ENCODE measurements around the gene GREB1L.

GRCh38 chr18:21336846-21337245 lies 94.8 kb downstream of the GREB1L start:
- no peak for TF ChIP-seq CTCF (IDR thresholded peaks at IDR 0.05)
- no peak for TF ChIP-seq CHD2 (IDR thresholded peaks at IDR 0.05; ENCODE audit: low read length, partially characterized antibody)
- TF ChIP-seq SMC3 (IDR thresholded peaks at IDR 0.05) = no peak
- no peak for TF ChIP-seq BCL3 (IDR thresholded peaks at IDR 0.05)
- TF ChIP-seq EP300 (IDR thresholded peaks at IDR 0.05) = no peak
- no peak for TF ChIP-seq POLR2AphosphoS2 (conservative IDR thresholded peaks at IDR 0.05; ENCODE audit: low read length)
- TF ChIP-seq HDAC2 (IDR thresholded peaks at IDR 0.05) = no peak
- TF ChIP-seq SREBF2 (IDR thresholded peaks at IDR 0.05) = no peak
- no peak for TF ChIP-seq GATA3 (IDR thresholded peaks at IDR 0.05; ENCODE audit: borderline replicate concordance)
- no peak for TF ChIP-seq RNF2 (IDR thresholded peaks at IDR 0.05; ENCODE audit: borderline replicate concordance, low read depth)
- TF ChIP-seq, protein P1, sequence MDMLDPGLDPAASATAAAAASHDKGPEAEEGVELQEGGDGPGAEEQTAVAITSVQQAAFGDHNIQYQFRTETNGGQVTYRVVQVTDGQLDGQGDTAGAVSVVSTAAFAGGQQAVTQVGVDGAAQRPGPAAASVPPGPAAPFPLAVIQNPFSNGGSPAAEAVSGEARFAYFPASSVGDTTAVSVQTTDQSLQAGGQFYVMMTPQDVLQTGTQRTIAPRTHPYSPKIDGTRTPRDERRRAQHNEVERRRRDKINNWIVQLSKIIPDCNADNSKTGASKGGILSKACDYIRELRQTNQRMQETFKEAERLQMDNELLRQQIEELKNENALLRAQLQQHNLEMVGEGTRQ (IDR thresholded peaks at IDR 0.05) = no peak
- no peak for TF ChIP-seq TP53 (CRISPR knock-in tag; IDR thresholded peaks at IDR 0.05)
- TF ChIP-seq HOXB5 (CRISPR knock-in tag; IDR thresholded peaks at IDR 0.05) = no peak

Data from A549 (cell line).